NCI-H748 treated with DMSO at 0.1 percent for 48 hours (cell line): ENCODE results near the gene NRCAM.

ENCODE experiments used
- DNase-seq: peaks from one replicate; lab custom pipeline; 2025; lab: John Stamatoyannopoulos, UW

NRCAM gene

DNA sequence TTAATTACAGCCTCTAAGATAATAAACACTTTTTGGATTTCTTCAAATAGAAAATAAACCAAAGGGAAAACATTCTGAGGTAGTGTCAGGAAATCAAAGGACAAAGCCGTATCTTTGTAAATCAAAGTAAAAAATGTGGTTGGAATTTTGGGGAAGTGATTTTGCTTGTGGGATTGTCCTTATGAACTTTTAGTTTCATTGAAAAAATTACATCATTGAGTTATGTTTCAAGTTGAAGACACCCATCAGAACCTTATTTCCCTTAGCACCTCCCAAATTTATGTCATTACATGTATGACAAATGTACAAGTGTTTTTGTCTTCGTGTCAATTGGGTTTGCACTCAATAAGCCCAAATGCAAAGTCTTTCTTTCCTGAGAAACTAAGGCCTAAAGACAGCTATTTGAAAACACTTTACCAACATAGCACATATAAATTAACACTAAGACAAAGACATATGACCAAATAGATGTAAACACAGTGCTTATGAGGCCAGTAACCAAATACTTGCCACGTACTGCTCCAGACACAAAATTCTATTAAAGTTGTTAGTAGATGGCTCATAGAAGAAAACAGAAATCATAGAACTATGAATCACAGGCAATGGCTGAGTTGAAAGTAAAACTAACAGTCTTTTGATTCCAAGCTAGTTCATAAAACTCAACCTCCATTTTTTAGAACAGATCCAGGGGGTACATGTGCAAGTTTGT lies 299.2 kb downstream of the NRCAM start:
- no peak for DNase-seq

GRCh38 chr7:108152198-108152597 lies 304.0 kb downstream of the NRCAM start:
- DNase-seq: no peak

GRCh38 chr7:108149908-108150307 lies 306.3 kb downstream of the NRCAM start:
- DNase-seq: no peak

- DNase-seq: no peak
These were observed 307.1 kb downstream of the NRCAM start for GRCh38 chr7:108149119-108149518.

DNA sequence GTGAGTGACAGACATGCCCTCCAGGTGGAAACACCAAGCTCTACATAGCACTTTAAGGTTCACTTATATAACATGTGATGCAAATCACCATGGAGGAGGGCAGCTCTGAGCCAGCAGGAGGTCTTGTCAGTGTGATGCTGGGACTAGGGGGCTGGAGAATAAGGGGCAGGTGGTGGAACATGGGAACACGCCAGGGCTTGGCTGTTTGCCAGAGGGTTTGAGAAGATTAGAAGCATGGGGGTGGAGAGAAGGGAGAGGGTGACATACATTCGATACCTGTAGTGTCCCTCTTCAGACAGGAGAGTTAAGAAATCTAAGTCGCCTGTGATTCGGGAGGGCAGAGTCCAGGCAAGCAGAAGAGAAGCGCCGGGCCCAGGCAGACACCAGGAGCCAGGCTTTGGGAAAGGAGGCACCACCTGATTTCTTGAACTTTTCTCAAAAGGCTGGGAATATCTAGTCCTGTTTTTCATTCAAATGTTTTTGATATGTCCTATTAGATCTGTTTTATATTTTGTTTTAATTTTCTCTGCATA lies 309.1 kb downstream of the NRCAM start:
- DNase-seq: no peak

DNA sequence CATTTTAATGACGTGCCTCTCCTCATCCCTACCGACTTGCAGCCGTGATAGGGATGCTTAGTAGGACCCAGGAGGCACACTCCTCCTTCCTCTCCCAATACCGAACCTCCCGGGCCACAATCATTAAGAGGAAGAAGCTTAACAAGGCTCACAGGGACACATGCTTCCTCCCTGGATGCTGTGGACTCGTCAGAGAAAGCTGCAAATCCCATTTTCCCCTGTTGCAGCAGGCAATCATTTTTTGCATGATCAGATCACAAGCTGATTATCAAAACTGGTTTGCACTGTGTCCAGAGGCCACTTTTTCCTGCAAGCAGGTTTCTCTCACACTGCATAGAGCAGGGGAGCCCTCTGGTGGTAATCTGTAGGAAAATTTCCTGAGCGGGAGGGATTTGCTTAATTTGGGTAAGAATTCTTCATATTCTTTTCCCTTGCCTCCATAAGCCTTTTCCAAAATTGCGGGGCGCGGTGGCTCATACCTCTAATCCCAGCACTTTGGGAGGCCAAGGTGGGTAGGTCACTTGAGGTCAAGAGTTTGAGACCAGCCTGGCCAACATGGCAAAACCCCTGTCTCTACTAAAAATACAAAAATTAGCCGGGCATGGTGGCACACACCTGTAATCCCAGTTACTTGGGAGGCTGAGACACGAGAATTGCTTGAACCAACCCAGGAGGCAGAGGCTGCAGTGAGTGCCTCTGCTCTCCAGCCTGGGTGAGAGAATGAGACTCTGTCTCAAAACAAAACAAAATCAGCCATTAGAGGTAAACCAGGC lies 310.0 kb downstream of the NRCAM start:
- peak; percentile 19 for DNase-seq

DNA sequence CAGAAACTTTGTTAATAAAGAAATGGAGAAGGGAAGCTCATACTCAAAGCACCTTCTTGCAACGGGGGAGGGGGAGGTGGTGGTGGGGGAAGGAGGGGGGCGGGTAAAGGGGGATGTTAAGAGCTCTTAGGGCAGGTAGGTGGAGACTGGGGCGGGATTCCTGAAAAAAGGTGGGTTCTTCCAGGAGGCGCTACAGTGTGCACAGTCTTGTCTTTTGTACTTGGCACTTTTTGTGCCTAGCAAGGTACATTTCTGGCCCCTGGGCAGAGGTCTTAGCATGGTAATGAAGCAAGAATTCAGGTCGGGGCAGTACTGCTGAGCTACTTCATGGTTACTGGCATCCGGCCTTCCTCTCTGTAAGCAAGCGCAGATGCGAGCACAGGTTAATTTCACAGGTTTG lies 310.8 kb downstream of the NRCAM start:
- no peak for DNase-seq

- no peak for DNase-seq
These were observed 311.3 kb downstream of the NRCAM start for GRCh38 chr7:108144931-108145330.

DNA sequence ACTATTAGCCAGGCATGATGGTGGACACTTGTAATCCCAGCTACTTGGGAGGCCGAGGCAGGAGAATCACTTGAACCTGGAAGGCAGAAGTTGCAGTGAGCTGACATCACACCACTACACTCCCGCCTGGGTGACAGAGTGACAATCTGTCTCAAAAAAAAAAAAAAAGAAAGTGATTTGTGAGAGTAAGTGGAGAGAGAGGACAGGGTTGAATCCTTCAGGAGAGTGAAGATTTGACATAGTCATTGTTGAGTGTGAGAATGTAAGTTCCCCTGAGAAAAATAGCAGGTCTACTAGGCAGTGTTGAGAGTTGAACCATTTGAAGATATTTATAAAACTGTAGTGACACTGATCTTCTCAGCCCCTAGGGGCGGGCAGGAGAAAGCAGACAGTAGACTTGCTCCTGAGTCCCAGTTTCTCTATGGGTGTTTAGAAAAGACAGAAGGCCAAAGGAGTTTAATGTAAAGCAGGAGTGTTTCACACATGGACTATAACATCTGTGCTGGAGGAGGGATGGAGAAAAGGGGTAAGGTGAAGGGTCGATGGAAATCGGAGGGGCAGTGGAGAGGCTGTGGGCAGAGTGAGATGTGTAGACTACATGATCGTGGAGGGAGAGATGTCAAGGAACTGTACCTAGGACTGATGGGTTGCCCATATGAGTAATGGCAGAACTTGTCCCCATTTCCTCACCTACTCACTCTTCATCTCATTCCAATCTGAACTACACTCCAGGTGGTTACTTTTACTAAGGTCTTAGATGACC lies 312.4 kb downstream of the NRCAM start:
- no peak for DNase-seq

DNA sequence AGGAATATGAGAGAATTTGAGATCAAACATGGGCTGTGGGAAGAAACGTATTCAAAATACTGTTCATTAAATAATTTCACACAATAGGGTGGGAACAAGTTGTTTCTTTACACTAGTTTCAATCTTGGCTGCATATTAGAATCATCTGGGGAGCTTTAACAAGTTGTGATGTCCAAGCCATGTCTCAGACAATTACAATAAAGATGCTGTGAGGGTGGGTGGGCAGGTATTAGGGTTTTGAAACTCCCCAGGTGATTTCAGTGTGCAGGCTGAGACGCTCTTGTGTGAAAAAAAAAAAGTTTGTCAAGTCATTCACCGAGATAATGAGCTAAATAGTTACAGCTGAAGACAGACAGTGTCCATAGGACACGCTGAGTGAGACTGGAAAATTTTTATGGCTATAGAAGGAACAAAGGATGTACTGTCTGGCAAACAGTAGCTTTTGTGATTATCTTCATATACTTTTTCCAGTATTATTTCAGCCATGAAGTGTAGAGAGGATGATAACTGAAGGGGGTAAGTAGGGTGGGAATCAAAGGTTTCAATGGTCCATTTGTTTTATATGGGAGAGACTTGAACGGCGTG lies 313.5 kb downstream of the NRCAM start:
- DNase-seq: no peak

GRCh38 chr7:108142180-108142579 lies 314.1 kb downstream of the NRCAM start:
- no peak for DNase-seq

- DNase-seq: no peak
These were observed 315.6 kb downstream of the NRCAM start for GRCh38 chr7:108140671-108141070.

DNA sequence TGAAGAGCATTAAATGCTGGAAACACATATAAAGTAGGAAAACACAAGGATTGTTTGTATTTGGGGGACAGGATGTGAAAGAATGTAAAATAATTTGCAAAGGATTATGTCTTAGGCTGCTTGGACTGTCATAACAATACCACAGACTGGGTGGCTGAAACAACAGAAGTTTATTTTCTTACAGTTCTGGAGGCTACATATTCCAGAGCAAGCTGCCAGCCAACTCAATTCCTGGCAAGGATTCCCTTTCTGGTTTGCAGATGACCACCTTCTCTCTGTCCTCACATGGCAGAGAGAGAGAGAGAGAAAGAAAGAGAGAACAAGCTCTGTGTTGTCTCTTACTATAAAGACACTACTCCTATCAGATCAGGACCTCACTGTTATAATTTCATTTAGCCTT lies 317.3 kb downstream of the NRCAM start:
- DNase-seq: no peak

- no peak for DNase-seq
These were observed 318.2 kb downstream of the NRCAM start for GRCh38 chr7:108137993-108138392.

DNA sequence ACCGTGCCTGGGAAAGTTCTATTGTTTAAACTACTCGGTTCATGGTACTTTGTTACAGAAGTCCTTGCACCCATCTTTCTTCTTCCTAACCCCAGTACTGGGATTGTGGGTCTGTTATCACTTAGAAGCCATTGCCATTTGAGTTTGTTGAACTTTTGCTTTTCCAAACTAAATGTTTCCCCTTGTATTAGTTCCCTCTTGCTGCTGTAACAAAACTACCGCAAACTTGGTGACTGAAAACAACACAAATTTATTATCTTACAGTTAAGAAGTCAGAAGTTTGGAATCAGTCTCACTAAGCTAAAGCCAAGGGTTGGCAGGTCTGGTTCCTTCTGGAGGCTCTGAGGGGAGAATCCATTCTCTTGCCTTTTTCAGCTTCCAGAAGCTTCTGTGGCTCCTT lies 319.2 kb downstream of the NRCAM start:
- no peak for DNase-seq

GRCh38 chr7:108136191-108136688 lies 320.0 kb downstream of the NRCAM start:
- DNase-seq: no peak

DNA sequence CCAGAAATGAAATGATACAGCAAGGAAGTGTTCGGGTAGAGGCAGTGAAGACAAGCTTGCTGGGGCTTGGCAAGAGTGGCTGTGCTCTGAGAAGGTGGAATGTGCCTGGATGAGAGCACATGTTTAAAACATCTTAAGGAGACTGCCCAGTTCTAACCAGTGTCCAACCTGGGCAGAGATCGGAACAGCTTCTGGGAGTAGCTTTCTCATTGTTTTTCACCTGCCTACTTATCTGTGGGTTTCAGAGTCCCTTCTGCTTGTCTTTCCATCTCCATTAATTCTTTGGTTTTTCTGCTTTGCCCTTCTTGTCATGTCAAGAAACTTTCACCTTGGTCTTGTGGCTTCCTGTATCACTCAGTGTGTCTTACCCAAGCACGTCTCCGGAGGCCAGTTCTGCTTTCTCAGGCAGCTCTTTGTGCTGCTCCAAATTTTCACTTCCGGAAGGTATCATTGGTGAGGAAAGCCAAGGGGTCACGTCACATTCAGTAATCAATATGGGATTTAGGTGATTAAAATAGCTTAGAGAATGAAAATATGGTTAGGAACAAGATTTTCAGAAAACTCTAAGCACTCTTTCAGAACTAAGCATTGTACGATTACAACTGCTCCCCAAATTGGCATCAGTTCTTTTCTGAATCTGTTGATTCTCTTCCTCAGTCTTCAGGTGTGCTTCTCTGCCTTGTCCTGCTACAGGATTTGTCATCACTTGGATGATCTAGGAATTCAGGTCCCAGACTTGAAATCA lies 320.6 kb downstream of the NRCAM start:
- DNase-seq: no peak

GRCh38 chr7:108134486-108134885 lies 321.8 kb downstream of the NRCAM start:
- no peak for DNase-seq

- DNase-seq: no peak
These were observed 323.5 kb downstream of the NRCAM start for GRCh38 chr7:108132551-108133265.

DNA sequence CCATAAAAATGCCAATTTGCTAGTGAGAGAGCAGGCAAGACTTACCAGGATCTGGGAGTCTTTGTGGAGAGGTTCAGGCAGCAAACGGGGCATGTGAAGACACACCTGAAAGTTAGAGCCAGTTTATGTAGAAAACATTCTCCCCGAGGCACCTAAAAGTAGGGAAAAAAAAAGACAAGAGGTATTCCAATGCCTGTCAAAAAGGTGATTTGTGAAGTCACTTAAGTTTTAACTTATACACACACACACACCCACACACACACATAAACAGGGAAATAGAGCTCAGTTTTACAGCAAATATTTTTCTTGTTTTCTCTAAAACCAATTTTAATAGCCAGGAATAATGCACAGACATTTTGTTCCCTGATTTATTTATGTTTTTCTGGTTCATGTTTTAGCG lies 326.0 kb downstream of the NRCAM start, which contains the start of gene LAMB4:
TSS of gene LAMB4 (minus strand) at position 101 of the 400 bp plus-strand sequence. CDS start 7,197 bp downstream, outside the sequence.
- no peak for DNase-seq
